Measurements from ENCODE around the gene GINS1. TPM values are rescaled to one million over a fixed set of nuclear protein-coding genes. Genes with fewer than 3 reads are reported as not detected.

The GINS1 gene
- total RNA-seq, 1 donor from 2014 or later, result 6.2 TPM

GRCh38 chr20:25487975-25488374 is 80.5 kb downstream of the GINS1 start:
- H3K9me3 Mint-ChIP-seq (ENCODE audit: unreplicated experiment), result no peaks in the 10 kb centered on the region
- H3K27ac Mint-ChIP-seq (ENCODE audit: unreplicated experiment), result no peak overlapping the region
- no peaks in the 10 kb centered on the region for H3K27me3 Mint-ChIP-seq (ENCODE audit: unreplicated experiment)
- TF ChIP-seq CTCF (IDR thresholded peaks at IDR 0.05), result no peak
- no peak overlapping the region for H3K4me3 Mint-ChIP-seq (ENCODE audit: unreplicated experiment)
- H3K36me3 Mint-ChIP-seq (ENCODE audit: unreplicated experiment), result peaks cover 29% of the 10 kb centered on the region
- no peak for DNase-seq (ENCODE audit: extremely low spot score, unreplicated experiment)
- peaks cover 8% of the 10 kb centered on the region for H3K4me1 Mint-ChIP-seq (ENCODE audit: unreplicated experiment)

- H3K27ac Mint-ChIP-seq (ENCODE audit: unreplicated experiment), result no peak overlapping the region
- no peak for DNase-seq (ENCODE audit: extremely low spot score, unreplicated experiment)
- H3K27me3 Mint-ChIP-seq (ENCODE audit: unreplicated experiment), result no peaks in the 10 kb centered on the region
- no peak overlapping the region for H3K4me3 Mint-ChIP-seq (ENCODE audit: unreplicated experiment)
- peaks cover 8% of the 10 kb centered on the region for H3K4me1 Mint-ChIP-seq (ENCODE audit: unreplicated experiment)
- TF ChIP-seq CTCF (IDR thresholded peaks at IDR 0.05), result no peak
- peaks cover 19% of the 10 kb centered on the region for H3K36me3 Mint-ChIP-seq (ENCODE audit: unreplicated experiment)
- no peaks in the 10 kb centered on the region for H3K9me3 Mint-ChIP-seq (ENCODE audit: unreplicated experiment)
Measured at GRCh38 chr20:25489221-25489871, 81.9 kb downstream of the GINS1 start.

- Mint-ChIP-seq H3K4me3 (ENCODE audit: unreplicated experiment) (no peak overlapping the region), H3K36me3 (ENCODE audit: unreplicated experiment) (peaks cover 13% of the 10 kb centered on the region), H3K9me3 (ENCODE audit: unreplicated experiment) (no peaks in the 10 kb centered on the region), H3K27me3 (ENCODE audit: unreplicated experiment) (no peaks in the 10 kb centered on the region), H3K27ac (ENCODE audit: unreplicated experiment) (no peak overlapping the region), H3K4me1 (ENCODE audit: unreplicated experiment) (peaks cover 5% of the 10 kb centered on the region)
- TF ChIP-seq CTCF (IDR thresholded peaks at IDR 0.05), result no peak
- no peak for DNase-seq (ENCODE audit: extremely low spot score, unreplicated experiment)
Measured at GRCh38 chr20:25490656-25491445, 83.4 kb downstream of the GINS1 start.

DNA sequence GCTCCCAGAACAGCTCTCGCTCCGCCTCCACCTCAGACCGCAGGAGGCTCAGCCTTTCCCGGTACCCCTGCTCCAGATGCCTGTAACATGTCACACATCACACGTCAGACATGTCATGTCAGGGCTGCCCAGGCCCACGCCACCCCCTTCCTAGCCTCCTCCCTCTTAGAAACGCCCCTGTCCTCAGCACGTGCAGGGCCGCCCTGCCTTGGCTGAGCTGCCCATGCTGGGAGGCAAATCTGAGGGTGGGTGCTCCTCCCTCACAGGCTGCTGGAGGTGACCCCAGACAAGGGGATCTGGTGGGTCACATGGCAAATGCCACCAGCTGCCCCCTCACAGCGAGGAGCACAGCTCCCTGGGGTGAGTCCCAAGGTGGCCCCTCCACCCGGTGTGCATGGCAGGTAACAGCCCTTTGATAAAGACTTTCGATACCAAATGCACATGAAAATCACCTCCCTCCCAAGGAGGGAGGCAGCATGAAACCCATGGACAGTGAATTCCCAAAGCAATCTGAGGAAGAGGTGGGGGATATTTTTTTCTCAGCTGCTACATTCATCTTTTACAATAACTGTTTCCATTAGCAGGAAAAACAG is 84.1 kb downstream of the GINS1 start:
- Mint-ChIP-seq H3K4me1 (ENCODE audit: unreplicated experiment) (peaks cover under 1% of the 10 kb centered on the region), H3K27me3 (ENCODE audit: unreplicated experiment) (no peaks in the 10 kb centered on the region), H3K27ac (ENCODE audit: unreplicated experiment) (no peak overlapping the region), H3K9me3 (ENCODE audit: unreplicated experiment) (no peaks in the 10 kb centered on the region), H3K4me3 (ENCODE audit: unreplicated experiment) (no peak overlapping the region), H3K36me3 (ENCODE audit: unreplicated experiment) (peaks cover 14% of the 10 kb centered on the region)
- DNase-seq (ENCODE audit: extremely low spot score, unreplicated experiment), result no peak
- no peak for TF ChIP-seq CTCF (IDR thresholded peaks at IDR 0.05)

DNA sequence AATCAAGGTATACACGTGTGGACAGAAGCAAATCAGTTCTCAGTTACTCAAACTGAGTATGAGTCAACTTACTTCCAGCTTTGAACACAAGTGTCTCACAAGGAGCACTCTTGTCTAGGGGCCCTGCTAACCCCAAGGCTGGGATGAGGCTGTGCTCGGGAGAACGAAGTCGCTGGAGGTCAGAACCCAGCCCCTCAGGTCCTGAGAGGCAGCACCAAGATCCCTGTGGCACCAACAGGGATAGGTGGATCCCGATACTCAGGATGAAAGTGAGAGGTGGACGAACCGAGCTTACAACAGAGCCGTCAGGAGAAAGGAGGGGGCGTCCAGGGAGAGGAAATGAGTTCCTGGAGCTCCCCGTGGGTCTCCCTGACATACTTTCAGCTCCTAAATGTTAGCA is 85.7 kb downstream of the GINS1 start:
- Mint-ChIP-seq H3K27me3 (ENCODE audit: unreplicated experiment) (no peaks in the 10 kb centered on the region), H3K27ac (ENCODE audit: unreplicated experiment) (no peak overlapping the region), H3K9me3 (ENCODE audit: unreplicated experiment) (no peaks in the 10 kb centered on the region), H3K4me1 (ENCODE audit: unreplicated experiment) (no peaks in the 10 kb centered on the region), H3K36me3 (ENCODE audit: unreplicated experiment) (peaks cover 14% of the 10 kb centered on the region), H3K4me3 (ENCODE audit: unreplicated experiment) (no peak overlapping the region)
- TF ChIP-seq CTCF (IDR thresholded peaks at IDR 0.05), result no peak
- no peak for DNase-seq (ENCODE audit: extremely low spot score, unreplicated experiment)

All from osteocyte (in vitro differentiated cells).